Caco-2 (cell line): ENCODE measurements around the gene RGS6. TPM values are rescaled to one million over a fixed set of nuclear protein-coding genes. Genes with fewer than 3 reads are reported as not detected.

Source experiments
- BruUV-seq: library from RNA; stranded (reverse); fragments of 400-500 nt; replicated peaks from 2 replicates; lab custom pipeline; 2021; lab: Mats Ljungman, UMichigan
- CTCF ChIA-PET: fragments of 300-600 bp; sonication (Branson Sonifier 250); formaldehyde crosslinking; loops from one replicate; lab custom pipeline; 2022; ENCODE audit warnings: antibody characterized with exemption; lab: Charles Lee
- POLR2A ChIA-PET: fragments of 300-600 bp; sonication (Branson Sonifier 250); formaldehyde crosslinking; loops from one replicate; lab custom pipeline; 2022; ENCODE audit warnings: antibody characterized with exemption; lab: Charles Lee
- DNase-seq, 2 experiments: peaks; one replicate each; pipeline versions ENCODE4 v3.0.0 to v3.0.0-alpha.2; 2020 to 2022
- H3K27me3 ChIP-seq: replicated peaks from 2 replicates; pipeline ENCODE4 v1.6.0; 2011; ENCODE audit warnings: low read length; ENCODE audit not compliant: control insufficient read depth, insufficient read depth
- H3K36me3 ChIP-seq: 2 replicates; pipeline ENCODE4 v1.5.1; 2011; ENCODE audit warnings: low read length; ENCODE audit not compliant: control insufficient read depth, insufficient read depth
- H3K4me1 ChIP-seq: fragments of 250-450 bp; sonication (Bioruptor Pico); 2 replicates; pipeline ENCODE4 v1.5.1; 2020; ENCODE audit warnings: mild to moderate bottlenecking
- H3K4me3 ChIP-seq: 2 replicates; pipeline ENCODE4 v1.5.1; 2011; ENCODE audit warnings: low read depth, mild to moderate bottlenecking, control low read depth, low read length
- H3K9me3 ChIP-seq: fragments of 250-450 bp; sonication (Bioruptor Pico); 2 replicates; pipeline ENCODE4 v1.5.1; 2020; ENCODE audit warnings: mild to moderate bottlenecking, moderate library complexity
- H3K27ac Mint-ChIP-seq: one replicate; pipeline ENCODE4 v1.8.0; 2022; ENCODE audit warnings: mixed read lengths; ENCODE audit not compliant: unreplicated experiment
- H3K27me3 Mint-ChIP-seq: one replicate; pipeline ENCODE4 v1.8.0; 2022; ENCODE audit warnings: mixed read lengths; ENCODE audit not compliant: insufficient read depth, unreplicated experiment
- H3K36me3 Mint-ChIP-seq: one replicate; pipeline ENCODE4 v1.8.0; 2022; ENCODE audit warnings: mild to moderate bottlenecking, mixed read lengths; ENCODE audit not compliant: insufficient read depth, unreplicated experiment
- H3K4me1 Mint-ChIP-seq: one replicate; pipeline ENCODE4 v1.8.0; 2022; ENCODE audit warnings: low read depth, mixed read lengths; ENCODE audit not compliant: unreplicated experiment
- H3K4me3 Mint-ChIP-seq: one replicate; pipeline ENCODE4 v1.8.0; 2022; ENCODE audit warnings: mild to moderate bottlenecking, moderate library complexity, mixed read lengths; ENCODE audit not compliant: unreplicated experiment
- H3K9me3 Mint-ChIP-seq: one replicate; pipeline ENCODE4 v1.8.0; 2022; ENCODE audit warnings: mixed read lengths; ENCODE audit not compliant: unreplicated experiment
- intact Hi-C: fragments of 100-400 bp; cut with micrococcal nuclease; formaldehyde crosslinking; loops from one replicate; pipeline ENCODE4 v1.10.0; 2022; ENCODE audit not compliant: unreplicated experiment
- total RNA-seq: library from RNA; stranded (reverse); gene quantifications from 2 replicates; pipeline ENCODE4 v1.2.3, GENCODE V29; 2022
- TF ChIP-seq, protein P1 (sequence below), 2 experiments: fragments of 200-600 bp in 1 of 2; IDR thresholded peaks; 1 replicate in 1 of 2; 2 replicates in 1 of 2; pipeline versions ENCODE4 v1.5.1 to v1.8.0; 2011 to 2022; ENCODE audit warnings: antibody characterized with exemption in 1 of 2, control low read depth in 1 of 2, inconsistent platforms in 1 of 2, low read depth in 1 of 2, low read length in 1 of 2, mild to moderate bottlenecking in 1 of 2, moderate library complexity in 1 of 2; ENCODE audit not compliant: insufficient read depth in 1 of 2, severe bottlenecking in 1 of 2, unreplicated experiment in 1 of 2

RGS6 gene
- total RNA-seq, 1 experiment from 2014 or later: not detected

DNA sequence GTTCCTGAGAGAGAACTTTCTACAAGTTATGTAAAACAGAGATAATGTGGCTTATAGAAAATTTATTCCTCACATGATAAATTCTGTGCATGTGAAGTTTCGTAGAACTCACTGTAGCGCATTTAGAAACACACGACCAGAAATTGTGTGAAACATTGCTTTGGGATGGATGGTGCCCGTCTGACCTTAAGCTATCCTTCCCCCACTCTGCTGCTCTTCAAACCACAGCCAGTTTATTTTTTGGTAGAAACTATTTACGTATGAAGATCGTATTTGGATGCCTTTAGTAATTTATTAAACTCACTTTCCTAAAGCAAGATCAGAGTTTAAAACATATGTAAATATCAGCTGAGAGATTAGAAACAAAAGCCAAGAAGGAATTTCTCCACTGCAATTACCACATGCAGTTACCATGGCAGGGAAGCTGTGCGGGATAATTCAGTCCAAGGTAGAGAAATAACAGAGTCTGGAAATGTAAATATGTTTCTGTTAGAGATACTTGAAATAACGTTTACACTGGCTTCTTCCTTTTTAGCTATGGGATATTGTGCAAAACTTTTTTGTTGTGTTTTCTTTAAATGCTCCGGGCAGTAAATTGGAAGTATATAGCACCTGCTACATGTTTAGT lies 382.7 kb downstream of the RGS6 start:
- TF ChIP-seq, protein P1, sequence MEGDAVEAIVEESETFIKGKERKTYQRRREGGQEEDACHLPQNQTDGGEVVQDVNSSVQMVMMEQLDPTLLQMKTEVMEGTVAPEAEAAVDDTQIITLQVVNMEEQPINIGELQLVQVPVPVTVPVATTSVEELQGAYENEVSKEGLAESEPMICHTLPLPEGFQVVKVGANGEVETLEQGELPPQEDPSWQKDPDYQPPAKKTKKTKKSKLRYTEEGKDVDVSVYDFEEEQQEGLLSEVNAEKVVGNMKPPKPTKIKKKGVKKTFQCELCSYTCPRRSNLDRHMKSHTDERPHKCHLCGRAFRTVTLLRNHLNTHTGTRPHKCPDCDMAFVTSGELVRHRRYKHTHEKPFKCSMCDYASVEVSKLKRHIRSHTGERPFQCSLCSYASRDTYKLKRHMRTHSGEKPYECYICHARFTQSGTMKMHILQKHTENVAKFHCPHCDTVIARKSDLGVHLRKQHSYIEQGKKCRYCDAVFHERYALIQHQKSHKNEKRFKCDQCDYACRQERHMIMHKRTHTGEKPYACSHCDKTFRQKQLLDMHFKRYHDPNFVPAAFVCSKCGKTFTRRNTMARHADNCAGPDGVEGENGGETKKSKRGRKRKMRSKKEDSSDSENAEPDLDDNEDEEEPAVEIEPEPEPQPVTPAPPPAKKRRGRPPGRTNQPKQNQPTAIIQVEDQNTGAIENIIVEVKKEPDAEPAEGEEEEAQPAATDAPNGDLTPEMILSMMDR (IDR thresholded peaks at IDR 0.05; ENCODE audit: insufficient read depth in 1 of 2, low read depth in 1 of 2, low read length in 1 of 2, severe bottlenecking in 1 of 2, unreplicated experiment in 1 of 2): no peak
- no peak for DNase-seq
- Histone ChIP-seq H3K4me1 (no peaks in the 10 kb centered on the region), H3K27me3 (no peaks in the 10 kb centered on the region), H3K36me3 (no peaks in the 10 kb centered on the region), H3K4me3 (no peak overlapping the region), H3K9me3 (no peaks in the 10 kb centered on the region)
- no TSS peak for BruUV-seq
- Mint-ChIP-seq H3K4me3 (no peak overlapping the region), H3K27ac (no peak overlapping the region), H3K9me3 (no peaks in the 10 kb centered on the region), H3K36me3 (no peaks in the 10 kb centered on the region), H3K27me3 (no peaks in the 10 kb centered on the region), H3K4me1 (no peaks in the 10 kb centered on the region)
- CTCF ChIA-PET: no interaction called here
- POLR2A ChIA-PET: no interaction called here
- intact Hi-C loops: no loop called here

DNA sequence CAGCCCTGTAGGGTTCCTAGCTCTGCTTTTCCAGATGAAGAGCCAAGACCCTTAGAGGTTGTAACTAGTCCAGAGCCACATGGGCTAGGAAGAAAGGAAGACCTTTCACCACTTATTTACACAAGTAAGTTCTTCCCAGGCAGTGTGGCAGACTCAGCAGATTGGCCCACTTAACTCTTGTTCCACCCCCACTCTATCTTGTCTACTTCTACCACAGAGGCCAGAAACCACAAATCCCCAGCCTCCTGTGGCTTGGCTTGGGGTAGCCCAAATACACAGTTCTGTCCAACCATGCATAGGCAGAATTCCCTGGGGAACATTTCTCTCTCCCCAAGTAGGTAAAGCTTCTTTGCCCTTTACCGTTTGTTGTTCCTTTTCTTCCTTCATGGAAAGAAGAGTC lies 383.5 kb downstream of the RGS6 start:
- no peaks in the 10 kb centered on the region for H3K27me3 ChIP-seq
- H3K27ac Mint-ChIP-seq: no peak overlapping the region
- H3K4me1 ChIP-seq: no peaks in the 10 kb centered on the region
- no peaks in the 10 kb centered on the region for H3K27me3 Mint-ChIP-seq
- ChIA-PET CTCF (no interaction called here), POLR2A (no interaction called here)
- no TSS peak for BruUV-seq
- H3K4me1 Mint-ChIP-seq: no peaks in the 10 kb centered on the region
- TF ChIP-seq, protein P1 (IDR thresholded peaks at IDR 0.05; ENCODE audit: insufficient read depth in 1 of 2, low read depth in 1 of 2, low read length in 1 of 2, severe bottlenecking in 1 of 2, unreplicated experiment in 1 of 2): no peak
- DNase-seq: no peak
- H3K36me3 Mint-ChIP-seq: no peaks in the 10 kb centered on the region
- no peaks in the 10 kb centered on the region for H3K36me3 ChIP-seq
- H3K9me3 Mint-ChIP-seq: no peaks in the 10 kb centered on the region
- H3K4me3 Mint-ChIP-seq: no peak overlapping the region
- H3K4me3 ChIP-seq: no peak overlapping the region
- no peaks in the 10 kb centered on the region for H3K9me3 ChIP-seq
- intact Hi-C loops: no loop called here

DNA sequence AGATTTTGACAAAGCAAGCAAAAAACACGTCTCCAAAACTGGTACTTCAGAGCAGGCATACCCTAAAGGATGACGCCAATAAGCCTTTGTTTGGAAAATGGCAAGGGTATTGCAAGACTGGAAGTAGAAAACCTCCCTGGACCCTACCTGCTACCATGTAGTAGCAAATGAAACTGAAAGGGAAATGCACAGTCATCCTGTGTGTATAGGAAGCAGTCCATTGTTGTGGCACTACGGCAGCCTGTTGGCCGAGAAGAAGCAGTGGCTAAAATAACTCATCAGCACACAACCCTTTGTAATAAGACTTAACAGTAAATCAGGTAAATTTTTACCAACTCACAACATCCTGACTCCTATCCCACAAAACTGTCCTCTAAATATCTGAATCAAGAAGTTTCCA lies 386.4 kb downstream of the RGS6 start:
- Mint-ChIP-seq H3K36me3 (no peaks in the 10 kb centered on the region), H3K27ac (no peak overlapping the region), H3K27me3 (peaks cover 5% of the 10 kb centered on the region), H3K4me3 (no peak overlapping the region), H3K4me1 (no peaks in the 10 kb centered on the region), H3K9me3 (no peaks in the 10 kb centered on the region)
- BruUV-seq: no TSS peak
- POLR2A ChIA-PET: no interaction called here
- intact Hi-C loops: no loop called here
- Histone ChIP-seq H3K9me3 (no peaks in the 10 kb centered on the region), H3K27me3 (no peaks in the 10 kb centered on the region), H3K4me3 (no peak overlapping the region), H3K36me3 (no peaks in the 10 kb centered on the region), H3K4me1 (no peaks in the 10 kb centered on the region)
- TF ChIP-seq, protein P1 (IDR thresholded peaks at IDR 0.05; ENCODE audit: insufficient read depth in 1 of 2, low read depth in 1 of 2, low read length in 1 of 2, severe bottlenecking in 1 of 2, unreplicated experiment in 1 of 2): no peak
- CTCF ChIA-PET: no interaction called here
- DNase-seq: no peak
